ENCODE measurements around the gene TOX2. TPM values are rescaled to one million over a fixed set of nuclear protein-coding genes. Genes with fewer than 3 reads are reported as not detected.

The TOX2 gene
- total RNA-seq, 1 donor from 2014 or later = 0.16 TPM

DNA sequence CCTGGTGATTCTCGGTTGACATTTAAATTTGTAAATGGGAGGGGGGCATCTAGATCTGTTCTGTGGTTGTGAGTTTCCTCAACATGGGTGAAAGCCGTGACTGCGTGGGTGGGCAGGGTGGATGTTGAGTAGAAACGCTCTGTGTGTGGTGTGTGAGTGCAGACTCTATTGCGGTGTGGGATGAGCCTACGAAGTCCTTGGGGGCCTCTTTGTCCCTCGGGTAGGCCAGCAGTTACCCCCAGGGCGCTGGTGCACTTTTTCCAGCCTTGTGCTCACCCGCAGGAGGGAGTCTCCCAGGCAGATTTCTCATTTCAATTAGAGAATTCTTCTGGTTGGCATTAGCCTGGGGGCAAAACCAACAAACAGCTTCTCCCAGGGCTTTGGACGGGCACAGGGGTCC lies 10.6 kb downstream of the TOX2 start:
- no peaks in the 10 kb centered on the region for H3K36me3 ChIP-seq (ENCODE audit: insufficient read depth, low read length)
- no peak for DNase-seq (ENCODE audit: low read depth)
- no peaks in the 10 kb centered on the region for H3K9me3 ChIP-seq (ENCODE audit: insufficient read depth, low read depth, low read length)
- no peak overlapping the region for H3K4me2 ChIP-seq (ENCODE audit: low read length)
- H3K79me2 ChIP-seq (ENCODE audit: insufficient read depth, low read length) = peaks cover 32% of the 10 kb centered on the region
- H3K27ac ChIP-seq (ENCODE audit: low read depth, low read length) = no peak overlapping the region
- H3K4me3 ChIP-seq (ENCODE audit: insufficient read depth, low read depth, low read length) = no peak overlapping the region
- peaks cover 5% of the 10 kb centered on the region for H3K9me3 Mint-ChIP-seq (ENCODE audit: unreplicated experiment)
- H3K27me3 ChIP-seq (ENCODE audit: insufficient read depth, low read length) = peaks cover 4% of the 10 kb centered on the region
- H2AFZ ChIP-seq (ENCODE audit: low read depth, low read length) = no peak overlapping the region
- TF ChIP-seq, protein P1, sequence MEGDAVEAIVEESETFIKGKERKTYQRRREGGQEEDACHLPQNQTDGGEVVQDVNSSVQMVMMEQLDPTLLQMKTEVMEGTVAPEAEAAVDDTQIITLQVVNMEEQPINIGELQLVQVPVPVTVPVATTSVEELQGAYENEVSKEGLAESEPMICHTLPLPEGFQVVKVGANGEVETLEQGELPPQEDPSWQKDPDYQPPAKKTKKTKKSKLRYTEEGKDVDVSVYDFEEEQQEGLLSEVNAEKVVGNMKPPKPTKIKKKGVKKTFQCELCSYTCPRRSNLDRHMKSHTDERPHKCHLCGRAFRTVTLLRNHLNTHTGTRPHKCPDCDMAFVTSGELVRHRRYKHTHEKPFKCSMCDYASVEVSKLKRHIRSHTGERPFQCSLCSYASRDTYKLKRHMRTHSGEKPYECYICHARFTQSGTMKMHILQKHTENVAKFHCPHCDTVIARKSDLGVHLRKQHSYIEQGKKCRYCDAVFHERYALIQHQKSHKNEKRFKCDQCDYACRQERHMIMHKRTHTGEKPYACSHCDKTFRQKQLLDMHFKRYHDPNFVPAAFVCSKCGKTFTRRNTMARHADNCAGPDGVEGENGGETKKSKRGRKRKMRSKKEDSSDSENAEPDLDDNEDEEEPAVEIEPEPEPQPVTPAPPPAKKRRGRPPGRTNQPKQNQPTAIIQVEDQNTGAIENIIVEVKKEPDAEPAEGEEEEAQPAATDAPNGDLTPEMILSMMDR (IDR thresholded peaks at IDR 0.05; ENCODE audit: insufficient read depth, low read depth, low read length) = no peak
- no peak for TF ChIP-seq EZH2 (IDR thresholded peaks at IDR 0.05; ENCODE audit: insufficient read depth, low read length)
- no peaks in the 10 kb centered on the region for H3K4me1 Mint-ChIP-seq (ENCODE audit: low read depth, unreplicated experiment)
- no peak overlapping the region for H3K9ac ChIP-seq (ENCODE audit: low read length)
- FAIRE-seq = no peak
- no peak overlapping the region for H3K27ac Mint-ChIP-seq (ENCODE audit: unreplicated experiment)
- peaks cover 9% of the 10 kb centered on the region for H3K4me1 ChIP-seq (ENCODE audit: insufficient read depth, low read length)
- H3K27me3 Mint-ChIP-seq (ENCODE audit: low read depth, unreplicated experiment) = peaks cover 83% of the 10 kb centered on the region
- H4K20me1 ChIP-seq (ENCODE audit: insufficient read depth, low read length) = peaks cover 42% of the 10 kb centered on the region
- H3K4me3 Mint-ChIP-seq (ENCODE audit: unreplicated experiment) = no peak overlapping the region
- no peaks in the 10 kb centered on the region for H3K36me3 Mint-ChIP-seq (ENCODE audit: low read depth, unreplicated experiment)

GRCh38 chr20:43925801-43926200 lies 11.1 kb downstream of the TOX2 start:
- peaks cover 8% of the 10 kb centered on the region for H3K4me1 ChIP-seq (ENCODE audit: insufficient read depth, low read length)
- no peak overlapping the region for H3K27ac ChIP-seq (ENCODE audit: low read depth, low read length)
- H4K20me1 ChIP-seq (ENCODE audit: insufficient read depth, low read length) = peaks cover 36% of the 10 kb centered on the region
- Mint-ChIP-seq H3K4me3 (ENCODE audit: unreplicated experiment) (no peak overlapping the region), H3K36me3 (ENCODE audit: low read depth, unreplicated experiment) (no peaks in the 10 kb centered on the region), H3K4me1 (ENCODE audit: low read depth, unreplicated experiment) (no peaks in the 10 kb centered on the region), H3K9me3 (ENCODE audit: unreplicated experiment) (peaks cover 5% of the 10 kb centered on the region), H3K27me3 (ENCODE audit: low read depth, unreplicated experiment) (peaks cover 80% of the 10 kb centered on the region), H3K27ac (ENCODE audit: unreplicated experiment) (no peak overlapping the region)
- no peak overlapping the region for H2AFZ ChIP-seq (ENCODE audit: low read depth, low read length)
- H3K4me3 ChIP-seq (ENCODE audit: insufficient read depth, low read depth, low read length) = no peak overlapping the region
- peaks cover 4% of the 10 kb centered on the region for H3K27me3 ChIP-seq (ENCODE audit: insufficient read depth, low read length)
- peak; percentile 36 for DNase-seq (ENCODE audit: low read depth)
- H3K9ac ChIP-seq (ENCODE audit: low read length) = no peak overlapping the region
- H3K79me2 ChIP-seq (ENCODE audit: insufficient read depth, low read length) = peaks cover 26% of the 10 kb centered on the region
- no peaks in the 10 kb centered on the region for H3K36me3 ChIP-seq (ENCODE audit: insufficient read depth, low read length)
- H3K4me2 ChIP-seq (ENCODE audit: low read length) = no peak overlapping the region
- no peak for FAIRE-seq
- H3K9me3 ChIP-seq (ENCODE audit: insufficient read depth, low read depth, low read length) = no peaks in the 10 kb centered on the region
- no peak for TF ChIP-seq EZH2 (IDR thresholded peaks at IDR 0.05; ENCODE audit: insufficient read depth, low read length)
- TF ChIP-seq, protein P1 (IDR thresholded peaks at IDR 0.05; ENCODE audit: insufficient read depth, low read depth, low read length) = no peak

- H3K27ac Mint-ChIP-seq (ENCODE audit: unreplicated experiment) = no peak overlapping the region
- FAIRE-seq = no peak
- H3K36me3 ChIP-seq (ENCODE audit: insufficient read depth, low read length) = no peaks in the 10 kb centered on the region
Observed at GRCh38 chr20:43926287-43927050, 11.8 kb downstream of the TOX2 start.

More at GRCh38 chr20:43926287-43927050, 11.8 kb downstream of the TOX2 start:
- DNase-seq (ENCODE audit: low read depth) = no peak
- H3K79me2 ChIP-seq (ENCODE audit: insufficient read depth, low read length) = peaks cover 22% of the 10 kb centered on the region
- peaks cover 8% of the 10 kb centered on the region for H3K4me1 ChIP-seq (ENCODE audit: insufficient read depth, low read length)
- peaks cover 29% of the 10 kb centered on the region for H4K20me1 ChIP-seq (ENCODE audit: insufficient read depth, low read length)
- TF ChIP-seq, protein P1 (IDR thresholded peaks at IDR 0.05; ENCODE audit: insufficient read depth, low read depth, low read length) = no peak
- TF ChIP-seq EZH2 (IDR thresholded peaks at IDR 0.05; ENCODE audit: insufficient read depth, low read length) = no peak
- H3K27ac ChIP-seq (ENCODE audit: low read depth, low read length) = no peak overlapping the region
- peaks cover 76% of the 10 kb centered on the region for H3K27me3 Mint-ChIP-seq (ENCODE audit: low read depth, unreplicated experiment)
- H2AFZ ChIP-seq (ENCODE audit: low read depth, low read length) = no peak overlapping the region
- no peaks in the 10 kb centered on the region for H3K27me3 ChIP-seq (ENCODE audit: insufficient read depth, low read length)
- H3K4me1 Mint-ChIP-seq (ENCODE audit: low read depth, unreplicated experiment) = no peaks in the 10 kb centered on the region
- no peak overlapping the region for H3K4me3 ChIP-seq (ENCODE audit: insufficient read depth, low read depth, low read length)
- H3K4me2 ChIP-seq (ENCODE audit: low read length) = no peak overlapping the region
- H3K4me3 Mint-ChIP-seq (ENCODE audit: unreplicated experiment) = no peak overlapping the region
- no peaks in the 10 kb centered on the region for H3K36me3 Mint-ChIP-seq (ENCODE audit: low read depth, unreplicated experiment)
- H3K9ac ChIP-seq (ENCODE audit: low read length) = no peak overlapping the region
- no peaks in the 10 kb centered on the region for H3K9me3 ChIP-seq (ENCODE audit: insufficient read depth, low read depth, low read length)
- peaks cover 5% of the 10 kb centered on the region for H3K9me3 Mint-ChIP-seq (ENCODE audit: unreplicated experiment)
